Measurements from ENCODE around the gene NSMCE1.
A peak's percentile ranks its signal among the peaks of the same experiment; 100 is the strongest.

NSMCE1 gene

GRCh38 chr16:27243725-27244362, 24.7 kb downstream of the NSMCE1 start:
- TF ChIP-seq CTCF (IDR thresholded peaks at IDR 0.05; ENCODE audit: insufficient read depth, low read length, missing control alignments) = no peak
- POLR2A ChIA-PET = no interaction called here
- no peak overlapping the region for H3K4me3 ChIP-seq (ENCODE audit: low read depth, low read length)
- CTCF ChIA-PET = interaction anchor here (3.8 to 5.4 kb wide), 2 partner anchors 9 to 124 kb away, joined by 38 to 42 read pairs; no protein-coding TSS in a partner anchor
- no peak for DNase-seq (ENCODE audit: low read depth, low spot score)

DNA sequence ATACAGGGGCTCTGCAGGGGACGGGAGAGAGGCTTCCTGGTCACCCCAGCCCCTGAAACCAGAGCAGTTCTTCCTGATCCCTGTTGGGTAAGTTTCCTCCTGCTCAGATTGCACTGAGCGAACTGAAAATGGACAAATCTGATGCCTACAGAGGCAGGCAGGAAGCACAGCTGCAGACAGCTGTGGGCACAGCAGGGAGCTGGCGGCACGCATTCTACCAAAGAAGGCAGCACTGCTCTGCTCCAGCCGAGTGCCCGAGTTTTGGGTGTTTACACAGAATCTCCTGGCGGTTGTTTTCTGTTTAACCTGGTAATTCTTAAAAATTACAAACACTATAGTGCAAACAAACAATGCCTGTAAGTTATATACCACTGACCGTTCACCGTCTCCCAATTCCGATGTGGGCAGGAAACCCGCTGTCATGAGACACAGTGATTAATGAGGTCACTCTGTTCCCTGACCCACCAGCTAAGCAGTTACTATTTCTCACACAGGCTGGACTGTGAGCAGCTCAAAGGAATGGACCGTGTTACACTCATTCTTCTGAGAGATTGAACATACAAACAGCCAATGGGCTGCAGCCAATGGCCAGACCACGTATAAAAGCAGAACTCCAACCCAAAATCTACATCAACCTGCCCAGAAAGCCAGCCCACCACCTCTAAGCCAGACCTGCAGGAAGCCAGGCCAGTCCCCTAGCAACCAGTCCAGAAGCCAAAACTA, 25.5 kb downstream of the NSMCE1 start:
- peak overlapping the region; percentile 23 for H3K4me3 ChIP-seq (ENCODE audit: low read depth, low read length)
- no peak for TF ChIP-seq CTCF (IDR thresholded peaks at IDR 0.05; ENCODE audit: insufficient read depth, low read length, missing control alignments)
- POLR2A ChIA-PET = interaction anchor here (0.6 to 0.7 kb wide), 2 partner anchors 21 to 43 kb away, joined by 3 read pairs; no protein-coding TSS in a partner anchor
- DNase-seq (ENCODE audit: low read depth, low spot score) = peak; percentile 41
- CTCF ChIA-PET = interaction anchor here (2.1 to 5.4 kb wide), 3 partner anchors 8 to 125 kb away, joined by 5 to 42 read pairs (median 38); no protein-coding TSS in a partner anchor

- CTCF ChIA-PET = interaction anchor here (1.3 to 5.4 kb wide), 4 partner anchors 8 to 126 kb away, joined by 3 to 42 read pairs (median 22); no protein-coding TSS in a partner anchor
- no peak for TF ChIP-seq CTCF (IDR thresholded peaks at IDR 0.05; ENCODE audit: insufficient read depth, low read length, missing control alignments)
- DNase-seq (ENCODE audit: low read depth, low spot score) = no peak
- POLR2A ChIA-PET = interaction anchor here (0.7 kb wide), 1 partner anchor 21 kb away, joined by 3 read pairs; no protein-coding TSS in a partner anchor
- peak overlapping the region; percentile 23 for H3K4me3 ChIP-seq (ENCODE audit: low read depth, low read length)
Measured at GRCh38 chr16:27242398-27242797, 26.2 kb downstream of the NSMCE1 start.

- no peak for TF ChIP-seq CTCF (IDR thresholded peaks at IDR 0.05; ENCODE audit: insufficient read depth, low read length, missing control alignments)
- no peak for DNase-seq (ENCODE audit: low read depth, low spot score)
- ChIA-PET CTCF (interaction anchor here (0.6 to 5.4 kb wide), 6 partner anchors 8 to 217 kb away, joined by 3 to 38 read pairs (median 4); no protein-coding TSS in a partner anchor), POLR2A (no interaction called here)
- no peak overlapping the region for H3K4me3 ChIP-seq (ENCODE audit: low read depth, low read length)
Measured at GRCh38 chr16:27241658-27242057, 26.9 kb downstream of the NSMCE1 start.

DNA sequence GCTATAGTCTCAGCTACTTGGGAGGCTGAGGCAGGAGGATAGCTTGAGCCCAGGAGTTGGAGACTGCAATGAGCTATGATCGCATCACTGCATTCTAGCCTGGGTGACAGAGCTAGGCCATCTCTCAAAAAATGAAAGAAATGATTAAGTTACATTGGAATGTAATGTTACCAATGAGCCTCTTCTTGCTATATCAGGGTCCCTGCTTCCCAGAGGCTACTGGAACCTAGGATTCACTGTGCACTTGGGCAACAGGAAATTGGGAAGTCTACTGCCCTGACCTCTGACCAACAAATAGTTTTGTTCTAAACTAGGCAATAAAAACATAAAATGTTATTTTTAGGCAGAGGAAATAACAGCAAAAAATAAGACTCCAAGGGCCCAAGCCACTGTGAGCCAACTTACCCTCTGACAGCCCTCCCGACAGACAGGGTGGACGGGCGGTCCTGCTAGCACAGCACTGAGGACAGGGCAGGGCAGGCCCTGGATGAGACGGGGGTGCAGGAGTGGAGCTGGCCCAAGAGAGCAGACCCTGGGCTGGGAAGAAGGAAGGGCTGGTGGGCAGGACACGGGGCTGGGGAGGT, 27.5 kb downstream of the NSMCE1 start:
- POLR2A ChIA-PET = no interaction called here

More for the DNA sequence above, 27.5 kb downstream of the NSMCE1 start:
- TF ChIP-seq CTCF (IDR thresholded peaks at IDR 0.05; ENCODE audit: insufficient read depth, low read length, missing control alignments) = no peak
- DNase-seq (ENCODE audit: low read depth, low spot score) = peak; percentile 36
- CTCF ChIA-PET = interaction anchor here (0.6 to 5.4 kb wide), 9 partner anchors 9 to 218 kb away, joined by 3 to 38 read pairs (median 3); no protein-coding TSS in a partner anchor
- H3K4me3 ChIP-seq (ENCODE audit: low read depth, low read length) = no peak overlapping the region
